Activated CD4-positive, alpha-beta memory T cell treated with anti-CD3 and anti-CD28 coated beads, Interleukin-2, amount 10 ng/mL, durations not matched to agents 7 days and 5 days (primary cell): ENCODE data around the gene ENG. TPM values are rescaled to one million over a fixed set of nuclear protein-coding genes. Genes with fewer than 3 reads are reported as not detected.
"Not testable (repeated sequence)": the region's sequence is repeated elsewhere in the genome, so short reads cannot be mapped to it uniquely, and the experiment has no call there.

Source experiments
- CTCF ChIA-PET: fragments of 350-600 bp; sonication (Branson Sonifier 250); formaldehyde crosslinking; loops from one replicate; lab custom pipeline; 2021; ENCODE audit warnings: antibody characterized with exemption, inconsistent platforms; lab: Charles Lee
- POLR2A ChIA-PET: fragments of 350-600 bp; sonication (Branson Sonifier 250); formaldehyde crosslinking; loops from one replicate; lab custom pipeline; 2021; ENCODE audit warnings: antibody characterized with exemption; lab: Charles Lee
- DNase-seq: peaks from one replicate; pipeline ENCODE4 v3.0.0-alpha.2; 2020
- H3K27ac Mint-ChIP-seq: one replicate; pipeline ENCODE4 v1.8.0; 2021; ENCODE audit warnings: mild to moderate bottlenecking, mixed read lengths
- H3K27me3 Mint-ChIP-seq: one replicate; pipeline ENCODE4 v1.8.0; 2021; ENCODE audit warnings: mixed read lengths
- H3K36me3 Mint-ChIP-seq: one replicate; pipeline ENCODE4 v1.8.0; 2021; ENCODE audit warnings: low read depth, mixed read lengths
- H3K4me1 Mint-ChIP-seq: one replicate; pipeline ENCODE4 v1.8.0; 2021; ENCODE audit warnings: mixed read lengths
- H3K4me3 Mint-ChIP-seq: one replicate; pipeline ENCODE4 v1.8.0; 2021; ENCODE audit warnings: mild to moderate bottlenecking, mixed read lengths
- H3K9me3 Mint-ChIP-seq: one replicate; pipeline ENCODE4 v1.8.0; 2021; ENCODE audit warnings: mixed read lengths
- total RNA-seq, 2 experiments: library from RNA; stranded (reverse); gene quantifications; one replicate each; pipeline ENCODE4 v1.2.3, GENCODE V29; 2021

Gene ENG
- total RNA-seq, 2 experiments from 2014 or later, result 13.1 to 14.1 TPM

DNA sequence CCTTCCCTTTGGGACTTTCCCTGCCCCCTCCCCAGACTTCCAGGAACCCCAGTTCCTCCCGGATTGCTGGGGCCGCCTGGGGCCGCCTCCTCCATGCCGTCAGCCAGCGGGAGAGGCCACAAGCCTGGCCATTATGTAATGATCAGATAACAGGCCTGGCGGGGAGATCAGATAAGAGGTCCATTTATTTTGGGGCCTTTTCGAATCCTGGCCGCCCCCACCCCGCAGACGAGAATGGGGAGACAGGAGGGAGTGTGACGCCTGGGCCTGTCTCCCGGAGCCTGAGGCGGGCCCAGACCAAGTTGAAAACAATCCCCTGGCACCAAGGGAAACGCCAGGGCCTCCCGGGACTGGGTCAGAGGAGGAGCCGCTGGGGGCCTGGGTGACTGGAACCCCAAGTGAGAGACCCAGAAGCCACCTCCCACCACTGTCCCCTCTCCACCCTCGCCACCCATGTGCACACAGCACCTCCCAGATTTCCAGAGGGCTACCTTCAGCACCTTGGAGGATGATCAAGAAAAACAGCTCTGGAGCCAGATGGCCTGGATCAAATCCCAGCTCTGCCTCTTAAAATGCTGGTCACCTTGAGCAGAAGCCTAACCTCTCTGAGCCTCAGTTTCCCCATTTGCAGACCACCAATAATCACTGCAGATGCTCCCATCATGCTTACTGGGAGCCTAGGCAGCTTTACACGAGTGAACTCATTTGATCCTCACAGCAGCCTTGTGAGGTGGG lies 7.8 kb downstream of the ENG start:
- Mint-ChIP-seq H3K9me3 (peaks cover 19% of the 10 kb centered on the region), H3K27me3 (no peaks in the 10 kb centered on the region), H3K27ac (no peak overlapping the region), H3K36me3 (peaks cover 19% of the 10 kb centered on the region), H3K4me3 (no peak overlapping the region), H3K4me1 (peaks cover under 1% of the 10 kb centered on the region)
- POLR2A ChIA-PET, result no interaction called here
- DNase-seq, result no peak
- CTCF ChIA-PET, result no interaction called here

DNA sequence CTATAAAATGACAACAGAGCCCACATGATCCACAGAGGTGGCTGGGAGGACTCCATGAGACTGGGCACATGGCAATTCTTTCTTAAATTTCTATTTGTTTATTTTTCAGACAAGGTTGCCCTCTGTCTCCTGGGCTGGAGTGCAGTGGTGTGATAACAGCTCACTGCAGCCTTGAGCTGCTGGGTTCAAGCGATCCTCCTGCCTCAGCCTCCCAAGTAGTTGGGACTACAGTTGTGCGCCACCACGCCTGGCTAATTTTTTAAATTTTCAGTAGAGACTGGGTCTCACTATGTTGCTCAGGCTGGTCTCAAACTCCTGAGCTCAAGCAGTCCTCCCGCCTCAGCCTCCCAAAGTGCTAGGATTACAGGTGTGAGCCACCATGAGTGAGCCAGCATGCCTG lies 8.8 kb downstream of the ENG start:
- CTCF ChIA-PET, result interaction anchor here (1.2 kb wide), 2 partner anchors 24 to 110 kb away, joined by 4 to 5 read pairs; partner anchors contain the start of gene TOR2A
- H3K27ac Mint-ChIP-seq, H3K4me3 Mint-ChIP-seq, POLR2A ChIA-PET, H3K4me1 Mint-ChIP-seq, DNase-seq, H3K27me3 Mint-ChIP-seq: not testable (repeated sequence)
- H3K9me3 Mint-ChIP-seq, result peaks cover 18% of the 10 kb centered on the region
- peaks cover 15% of the 10 kb centered on the region for H3K36me3 Mint-ChIP-seq

DNA sequence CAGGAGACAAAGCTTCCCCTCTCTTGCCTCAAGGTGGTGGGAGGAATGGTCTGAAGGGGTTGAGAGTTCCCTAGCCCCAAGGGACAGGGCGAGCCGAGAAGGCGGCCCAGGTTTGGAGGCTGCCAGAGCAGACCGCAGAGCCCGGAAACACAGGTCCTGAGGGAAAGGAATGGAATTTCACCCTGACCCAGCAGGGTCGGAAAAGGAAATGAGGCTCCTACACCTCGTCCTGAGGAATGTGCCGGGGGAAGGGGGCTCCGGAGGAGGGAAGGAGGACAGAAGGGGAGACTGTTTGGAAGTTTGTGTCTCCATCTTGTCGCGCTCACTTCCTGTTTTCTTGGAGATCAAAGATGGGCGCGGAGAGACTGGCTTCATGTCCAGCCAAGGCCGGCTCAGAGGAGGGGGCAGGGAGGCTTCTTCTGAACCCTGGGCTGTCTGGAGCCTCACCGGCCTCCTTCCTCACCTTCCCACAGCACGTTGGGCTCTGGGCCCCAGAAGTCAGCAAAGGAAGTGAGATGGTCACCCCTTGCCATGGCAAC lies 9.6 kb downstream of the ENG start:
- Mint-ChIP-seq H3K36me3 (peaks cover 11% of the 10 kb centered on the region), H3K4me1 (no peaks in the 10 kb centered on the region), H3K4me3 (no peak overlapping the region), H3K27ac (no peak overlapping the region), H3K27me3 (no peaks in the 10 kb centered on the region), H3K9me3 (peaks cover 14% of the 10 kb centered on the region)
- DNase-seq, result no peak
- CTCF ChIA-PET, result interaction anchor here (0.8 to 1.2 kb wide), 3 partner anchors 24 to 110 kb away, joined by 3 to 5 read pairs (median 4); partner anchors contain the start of gene TOR2A
- POLR2A ChIA-PET, result no interaction called here

DNA sequence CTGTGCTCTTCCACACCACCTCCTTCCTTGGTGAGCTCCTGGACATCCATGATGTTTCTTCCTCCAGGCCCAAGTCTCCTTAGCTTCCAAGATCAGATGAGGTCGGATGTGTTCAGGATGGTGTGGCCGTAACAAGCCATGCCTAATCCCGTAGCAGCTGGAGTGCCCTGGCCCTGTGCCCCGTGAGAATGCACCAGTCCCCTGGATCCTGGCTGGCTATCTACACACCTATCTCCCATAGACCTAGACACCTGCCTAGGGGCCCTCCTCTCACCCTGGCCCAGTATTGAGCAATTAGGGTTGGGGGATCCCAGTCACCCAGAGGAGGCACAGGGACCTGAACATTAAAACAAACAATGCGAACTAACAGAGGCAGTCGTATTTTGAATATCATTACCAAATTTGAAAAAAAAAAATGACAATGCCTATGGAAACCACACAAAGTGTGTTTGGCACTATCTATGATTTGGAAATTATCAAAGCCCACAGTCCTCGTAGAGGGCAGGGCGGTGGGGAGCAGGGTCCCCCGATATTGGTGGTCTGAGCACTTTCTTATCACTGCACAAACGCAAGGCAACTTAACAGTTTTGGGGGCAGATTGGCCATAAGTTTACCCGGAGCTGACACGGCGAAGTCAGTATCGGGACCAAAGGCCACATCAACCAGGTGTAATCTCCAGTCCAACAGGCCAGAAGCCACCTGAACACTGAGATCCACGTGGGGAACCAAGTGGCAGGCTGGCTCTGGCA lies 13.2 kb downstream of the ENG start:
- Mint-ChIP-seq H3K36me3 (no peaks in the 10 kb centered on the region), H3K4me1 (no peaks in the 10 kb centered on the region), H3K27ac (no peak overlapping the region), H3K4me3 (no peak overlapping the region), H3K9me3 (no peaks in the 10 kb centered on the region), H3K27me3 (no peaks in the 10 kb centered on the region)
- DNase-seq, result no peak
- ChIA-PET CTCF (no interaction called here), POLR2A (no interaction called here)

DNA sequence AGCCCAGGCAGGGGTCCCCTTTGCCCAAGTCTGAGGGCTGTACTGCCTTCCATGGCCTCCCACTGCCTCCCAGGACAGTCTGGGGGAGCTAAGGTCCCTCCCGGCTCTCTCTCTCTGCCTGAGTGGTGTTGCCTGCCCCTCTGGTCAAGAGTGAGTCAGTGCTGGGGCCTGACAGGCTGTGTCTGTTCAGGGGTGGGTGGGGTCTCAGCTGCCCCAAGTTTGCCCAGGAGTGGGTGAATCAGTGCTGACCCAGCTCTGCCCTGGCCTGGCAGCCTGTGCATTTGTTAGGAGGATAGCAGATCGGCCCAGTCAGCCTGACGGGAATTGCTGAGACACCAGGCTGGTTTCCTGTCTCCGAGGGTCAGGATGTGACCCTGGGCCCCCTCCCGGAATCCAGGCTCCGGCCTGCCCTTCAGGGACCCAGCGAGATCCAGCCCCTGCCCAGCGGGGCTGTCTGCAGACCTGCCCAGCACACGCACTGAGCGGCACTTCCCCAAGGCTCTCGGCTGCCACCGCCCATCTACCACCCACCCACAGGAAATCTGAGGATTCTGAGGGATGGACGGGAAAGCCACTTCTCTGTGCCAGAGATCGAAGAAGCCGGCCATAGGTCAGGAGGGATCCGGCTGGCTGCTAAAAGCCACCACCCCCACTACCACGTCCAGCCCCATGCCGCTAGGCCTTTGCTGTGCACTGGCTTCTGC lies 15.9 kb downstream of the ENG start:
- CTCF ChIA-PET, result interaction anchor here (1.0 kb wide), 1 partner anchor 104 kb away, joined by 3 read pairs; the partner anchor contains the start of gene TOR2A
- no peak for DNase-seq
- no peak overlapping the region for H3K4me3 Mint-ChIP-seq
- POLR2A ChIA-PET, result no interaction called here
- H3K4me1 Mint-ChIP-seq, result no peaks in the 10 kb centered on the region
- H3K27ac Mint-ChIP-seq, result no peak overlapping the region
- no peaks in the 10 kb centered on the region for H3K36me3 Mint-ChIP-seq
- no peaks in the 10 kb centered on the region for H3K9me3 Mint-ChIP-seq
- no peaks in the 10 kb centered on the region for H3K27me3 Mint-ChIP-seq

DNA sequence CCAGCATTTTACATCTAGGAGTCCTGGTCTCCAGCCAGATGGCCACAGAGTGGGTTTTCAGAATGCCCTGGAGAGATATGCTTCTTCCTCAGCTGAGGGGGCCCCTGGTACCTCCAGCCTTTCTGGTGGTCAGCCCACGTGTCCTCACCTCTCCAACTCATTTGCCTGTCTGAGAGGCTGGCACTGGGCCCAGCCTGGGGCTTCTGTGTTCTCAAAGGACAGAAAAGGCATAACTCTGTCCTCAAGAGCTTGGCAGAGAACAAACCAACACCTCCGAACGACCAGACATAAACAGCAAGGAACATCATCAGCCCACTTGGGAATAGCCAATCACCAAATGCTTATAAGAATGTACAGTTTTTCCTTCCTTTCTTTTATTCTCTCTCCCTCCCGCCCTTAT lies 17.1 kb downstream of the ENG start:
- H3K9me3 Mint-ChIP-seq, result no peaks in the 10 kb centered on the region
- POLR2A ChIA-PET, result no interaction called here
- H3K27me3 Mint-ChIP-seq, result no peaks in the 10 kb centered on the region
- H3K36me3 Mint-ChIP-seq, result no peaks in the 10 kb centered on the region
- H3K4me1 Mint-ChIP-seq, result peaks cover 1% of the 10 kb centered on the region
- no peak for DNase-seq
- no peak overlapping the region for H3K4me3 Mint-ChIP-seq
- CTCF ChIA-PET, result interaction anchor here (2.0 kb wide), 1 partner anchor 33 kb away, joined by 10 read pairs; no protein-coding TSS in a partner anchor
- H3K27ac Mint-ChIP-seq, result no peak overlapping the region

DNA sequence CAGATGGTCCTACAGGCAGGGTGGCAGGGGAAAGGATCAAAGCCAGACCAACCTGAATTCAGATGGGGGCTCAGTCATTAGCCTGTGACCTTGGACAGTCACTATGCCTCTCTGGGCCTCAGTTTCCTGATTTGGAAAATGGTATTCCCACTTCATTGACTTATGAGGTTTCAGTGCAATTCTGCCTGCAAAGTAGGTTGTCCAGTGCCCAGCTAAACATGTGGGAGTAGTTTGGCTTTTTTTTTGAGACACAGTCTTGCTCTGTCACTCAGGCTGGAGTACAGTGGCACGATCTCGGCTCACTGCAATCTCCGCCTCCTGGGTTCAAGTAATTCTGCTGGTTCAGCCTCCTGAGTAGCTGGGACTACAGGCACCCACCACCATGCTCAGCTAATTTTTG lies 17.9 kb downstream of the ENG start:
- DNase-seq, H3K27ac Mint-ChIP-seq, H3K36me3 Mint-ChIP-seq, H3K4me3 Mint-ChIP-seq, POLR2A ChIA-PET, H3K4me1 Mint-ChIP-seq, H3K9me3 Mint-ChIP-seq, H3K27me3 Mint-ChIP-seq: not testable (repeated sequence)
- CTCF ChIA-PET, result interaction anchor here (2.0 kb wide), 1 partner anchor 33 kb away, joined by 10 read pairs; no protein-coding TSS in a partner anchor

DNA sequence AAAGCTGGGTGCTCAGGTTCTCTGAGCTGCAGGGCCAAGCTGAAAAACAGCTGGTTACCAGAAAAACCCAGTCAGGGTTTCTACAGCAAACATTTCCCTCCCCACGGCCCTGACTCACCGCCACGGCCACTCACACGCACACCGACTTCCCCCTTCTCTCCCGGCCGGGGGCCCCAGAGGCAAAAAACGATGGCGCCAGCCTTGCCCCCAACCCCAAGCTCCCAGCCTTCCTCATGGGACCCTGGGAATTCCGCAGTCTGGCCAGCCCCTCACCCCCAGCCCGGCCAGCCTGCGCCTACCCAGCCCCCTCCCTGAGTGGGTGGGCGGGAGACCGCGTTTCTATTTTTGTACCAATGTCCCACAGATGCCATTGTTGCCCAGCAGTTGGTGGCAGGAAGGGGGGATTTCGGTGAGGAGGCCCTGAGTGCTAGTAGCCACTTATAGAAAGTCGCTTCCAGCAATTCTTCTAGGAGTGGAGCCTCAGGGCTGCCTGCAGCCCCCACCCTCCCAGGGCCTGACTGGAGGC lies 18.4 kb downstream of the ENG start:
- ChIA-PET CTCF (interaction anchor here (2.0 kb wide), 1 partner anchor 34 kb away, joined by 10 read pairs; no protein-coding TSS in a partner anchor), POLR2A (no interaction called here)
- Mint-ChIP-seq H3K36me3 (no peaks in the 10 kb centered on the region), H3K9me3 (no peaks in the 10 kb centered on the region), H3K4me1 (peaks cover 4% of the 10 kb centered on the region), H3K27me3 (no peaks in the 10 kb centered on the region), H3K4me3 (no peak overlapping the region), H3K27ac (no peak overlapping the region)
- no peak for DNase-seq

DNA sequence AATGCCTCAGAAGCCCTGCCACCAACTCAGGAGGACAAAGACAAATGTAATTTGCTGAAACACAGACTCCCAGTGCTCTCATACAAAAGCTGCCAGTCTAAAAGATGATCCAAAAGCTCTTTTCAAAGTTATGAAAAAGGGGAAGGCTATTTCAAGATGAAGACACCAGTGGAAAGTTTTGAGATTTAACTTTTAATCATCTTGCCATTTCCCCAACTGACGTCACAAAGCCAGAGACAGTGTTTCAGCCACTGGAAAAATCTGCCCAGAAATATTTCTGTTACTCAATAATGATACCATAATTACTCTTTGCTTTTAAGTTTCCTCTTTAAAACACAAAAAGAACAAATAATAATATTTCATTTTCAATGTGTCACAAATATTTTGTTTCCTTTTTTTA lies 20.9 kb downstream of the ENG start:
- POLR2A ChIA-PET, result no interaction called here
- Mint-ChIP-seq H3K4me1 (peaks cover 4% of the 10 kb centered on the region), H3K4me3 (no peak overlapping the region), H3K27me3 (no peaks in the 10 kb centered on the region), H3K9me3 (no peaks in the 10 kb centered on the region), H3K27ac (no peak overlapping the region), H3K36me3 (no peaks in the 10 kb centered on the region)
- no peak for DNase-seq
- CTCF ChIA-PET, result no interaction called here

DNA sequence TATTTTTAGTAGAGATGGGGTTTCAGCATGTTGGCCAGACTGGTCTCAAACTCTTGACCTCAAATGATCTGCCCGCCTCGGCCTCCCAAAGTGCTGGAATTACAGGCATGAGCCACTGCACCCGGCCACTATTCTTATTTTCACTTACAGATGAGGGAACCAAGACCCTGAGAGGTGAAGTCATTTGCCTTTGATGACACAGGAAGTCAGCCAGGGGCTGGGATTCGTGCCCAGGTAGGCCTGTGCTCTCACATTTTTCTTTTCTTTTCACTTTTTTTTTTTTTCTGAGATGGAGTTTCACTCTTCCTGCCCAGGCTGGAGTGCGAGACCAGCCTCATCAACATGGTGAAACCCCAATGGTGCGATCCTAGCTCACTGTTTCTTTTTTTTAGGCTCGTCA lies 22.2 kb downstream of the ENG start:
- DNase-seq, result no peak
- Mint-ChIP-seq H3K9me3 (no peaks in the 10 kb centered on the region), H3K27me3 (no peaks in the 10 kb centered on the region), H3K36me3 (no peaks in the 10 kb centered on the region), H3K4me1 (peaks cover 4% of the 10 kb centered on the region), H3K4me3 (no peak overlapping the region), H3K27ac (no peak overlapping the region)
- ChIA-PET POLR2A (no interaction called here), CTCF (interaction anchor here (1.0 to 1.3 kb wide), 2 partner anchors 48 to 89 kb away, joined by 5 to 6 read pairs; no protein-coding TSS in a partner anchor)

DNA sequence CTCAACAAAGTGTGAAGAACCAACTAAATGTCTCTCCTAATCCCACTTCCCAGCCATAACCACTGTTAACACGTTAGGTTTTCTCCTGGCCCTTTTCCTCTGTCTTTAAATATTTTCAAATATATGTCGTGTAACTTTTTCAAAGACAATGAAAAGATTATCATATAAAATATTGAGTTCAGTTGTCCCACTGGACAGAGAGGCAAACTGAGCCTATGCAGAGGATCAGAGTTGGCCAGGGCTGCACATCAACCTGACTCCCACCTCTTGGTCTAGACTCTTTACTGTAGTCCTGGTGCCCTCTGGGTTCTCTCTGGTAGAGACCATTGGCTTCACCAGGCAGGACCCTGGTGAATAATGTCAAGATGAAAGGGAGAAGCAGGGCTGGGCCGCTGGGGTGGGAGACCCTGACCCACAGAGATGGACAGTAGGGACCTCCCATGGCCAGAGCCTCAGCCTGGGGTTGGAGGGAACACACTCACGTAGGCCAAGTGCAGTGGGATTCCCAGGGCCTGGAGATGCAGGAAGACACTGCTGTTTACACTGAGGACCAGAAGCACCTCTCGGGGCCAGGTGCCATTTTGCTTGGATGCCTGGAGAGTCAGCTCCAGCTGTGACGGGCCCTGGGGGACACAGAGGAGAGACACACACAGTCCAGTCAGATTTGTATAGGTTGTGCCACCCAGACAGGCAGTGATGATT lies 25.1 kb downstream of the ENG start:
- no peaks in the 10 kb centered on the region for H3K36me3 Mint-ChIP-seq
- DNase-seq, result no peak
- ChIA-PET POLR2A (no interaction called here), CTCF (no interaction called here)
- peaks cover 4% of the 10 kb centered on the region for H3K4me1 Mint-ChIP-seq
- no peak overlapping the region for H3K27ac Mint-ChIP-seq
- no peaks in the 10 kb centered on the region for H3K27me3 Mint-ChIP-seq
- no peak overlapping the region for H3K4me3 Mint-ChIP-seq
- H3K9me3 Mint-ChIP-seq, result no peaks in the 10 kb centered on the region
